ENCODE results near the gene STARD10.

Gene STARD10

DNA sequence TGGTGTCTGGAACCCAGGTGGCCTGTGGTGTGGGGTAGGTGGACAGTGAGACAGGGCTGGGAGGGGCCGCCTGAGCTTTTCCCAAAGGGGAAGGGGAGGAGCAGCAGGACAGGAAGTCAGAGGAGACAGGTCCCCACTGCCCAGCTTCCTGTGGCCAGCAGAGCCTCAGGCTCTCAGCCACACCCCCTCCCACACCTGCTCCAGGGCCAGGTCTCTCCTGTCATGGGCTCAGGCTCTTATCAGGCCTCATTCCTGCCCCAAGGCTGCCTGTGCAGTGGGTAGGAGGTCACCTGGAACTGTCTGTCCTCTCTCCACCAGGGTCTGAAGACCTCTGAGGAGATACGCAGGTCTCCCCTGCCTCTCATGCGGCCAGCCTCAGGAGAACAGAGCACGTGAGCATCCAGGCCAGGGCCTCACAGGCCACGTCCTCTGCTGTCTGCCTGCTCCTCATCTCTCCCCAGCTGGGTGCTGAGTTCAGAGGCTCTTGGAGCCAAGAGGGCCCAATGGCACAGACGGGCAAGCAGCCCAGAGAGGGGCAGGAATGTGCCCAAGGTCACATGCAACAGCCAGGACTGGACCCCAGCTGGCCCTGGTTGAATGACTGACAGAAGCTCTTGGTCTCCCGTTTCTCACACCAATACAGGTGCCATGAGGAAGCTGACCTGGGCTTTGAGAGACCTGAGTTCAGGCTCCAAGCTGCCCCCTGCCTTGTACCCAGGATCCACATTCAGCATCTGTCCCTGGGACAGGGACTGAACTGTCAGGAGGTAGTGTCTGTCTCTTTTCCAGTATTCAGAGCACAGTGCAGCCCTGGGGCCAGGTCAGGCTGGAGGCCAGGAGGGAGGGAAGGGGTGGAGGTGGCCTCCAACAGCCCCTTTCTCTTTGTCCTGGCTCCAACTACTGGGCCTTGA, 16.7 kb downstream of the STARD10 start:
- TF ChIP-seq, protein P1, sequence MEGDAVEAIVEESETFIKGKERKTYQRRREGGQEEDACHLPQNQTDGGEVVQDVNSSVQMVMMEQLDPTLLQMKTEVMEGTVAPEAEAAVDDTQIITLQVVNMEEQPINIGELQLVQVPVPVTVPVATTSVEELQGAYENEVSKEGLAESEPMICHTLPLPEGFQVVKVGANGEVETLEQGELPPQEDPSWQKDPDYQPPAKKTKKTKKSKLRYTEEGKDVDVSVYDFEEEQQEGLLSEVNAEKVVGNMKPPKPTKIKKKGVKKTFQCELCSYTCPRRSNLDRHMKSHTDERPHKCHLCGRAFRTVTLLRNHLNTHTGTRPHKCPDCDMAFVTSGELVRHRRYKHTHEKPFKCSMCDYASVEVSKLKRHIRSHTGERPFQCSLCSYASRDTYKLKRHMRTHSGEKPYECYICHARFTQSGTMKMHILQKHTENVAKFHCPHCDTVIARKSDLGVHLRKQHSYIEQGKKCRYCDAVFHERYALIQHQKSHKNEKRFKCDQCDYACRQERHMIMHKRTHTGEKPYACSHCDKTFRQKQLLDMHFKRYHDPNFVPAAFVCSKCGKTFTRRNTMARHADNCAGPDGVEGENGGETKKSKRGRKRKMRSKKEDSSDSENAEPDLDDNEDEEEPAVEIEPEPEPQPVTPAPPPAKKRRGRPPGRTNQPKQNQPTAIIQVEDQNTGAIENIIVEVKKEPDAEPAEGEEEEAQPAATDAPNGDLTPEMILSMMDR (IDR thresholded peaks at IDR 0.05; ENCODE audit: low read depth, low read length): no peak
- peak; percentile 27 for DNase-seq
- peaks cover 5% of the 10 kb centered on the region; the same call in 1 of the 2 replicates for H3K36me3 ChIP-seq
- H3K4me3 ChIP-seq (ENCODE audit: low read depth, low read length): no peak overlapping the region
- no peaks in the 10 kb centered on the region for H3K9me3 ChIP-seq (ENCODE audit: severe bottlenecking)
- H3K27ac ChIP-seq: no peak overlapping the region
- H3K27me3 ChIP-seq (ENCODE audit: insufficient read depth, low read depth, severe bottlenecking): no peaks in the 10 kb centered on the region

- H3K27ac ChIP-seq: no peak overlapping the region
- no peaks in the 10 kb centered on the region for H3K27me3 ChIP-seq (ENCODE audit: insufficient read depth, low read depth, severe bottlenecking)
- no peaks in the 10 kb centered on the region for H3K9me3 ChIP-seq (ENCODE audit: severe bottlenecking)
- H3K36me3 ChIP-seq: peaks cover 5% of the 10 kb centered on the region; the same call in 1 of the 2 replicates
- no peak for DNase-seq
- TF ChIP-seq, protein P1 (IDR thresholded peaks at IDR 0.05; ENCODE audit: low read depth, low read length): no peak
- no peak overlapping the region for H3K4me3 ChIP-seq (ENCODE audit: low read depth, low read length)
Measured at GRCh38 chr11:72776117-72776843, 17.6 kb downstream of the STARD10 start.

- Histone ChIP-seq H3K27me3 (ENCODE audit: insufficient read depth, low read depth, severe bottlenecking) (no peaks in the 10 kb centered on the region), H3K4me3 (ENCODE audit: low read depth, low read length) (no peak overlapping the region), H3K9me3 (ENCODE audit: severe bottlenecking) (no peaks in the 10 kb centered on the region), H3K27ac (no peak overlapping the region), H3K36me3 (peaks cover 5% of the 10 kb centered on the region; the same call in 1 of the 2 replicates)
- TF ChIP-seq, protein P1 (IDR thresholded peaks at IDR 0.05; ENCODE audit: low read depth, low read length): no peak
- DNase-seq: no peak
Measured at GRCh38 chr11:72775288-72776110, 18.3 kb downstream of the STARD10 start.

DNA sequence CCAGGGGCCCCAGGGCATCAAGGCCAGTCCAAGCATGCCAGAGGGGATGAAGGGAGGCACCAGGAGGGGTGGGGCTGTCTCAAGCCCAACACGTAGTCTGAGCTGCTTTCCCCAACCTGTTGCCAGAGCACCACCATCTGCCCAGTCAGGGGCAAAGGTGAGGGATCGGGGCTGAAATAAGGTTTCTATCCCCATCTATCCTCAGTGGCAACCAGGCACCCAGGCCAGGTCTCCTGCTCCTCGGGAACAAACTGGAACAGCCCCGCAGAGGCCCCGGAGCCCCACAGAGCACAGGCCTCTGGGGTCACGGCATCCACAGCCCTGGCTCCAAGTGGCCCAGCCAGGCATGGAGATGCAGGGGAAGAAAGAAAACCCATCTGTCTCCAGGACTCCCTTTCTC, 19.3 kb downstream of the STARD10 start:
- Histone ChIP-seq H3K4me3 (ENCODE audit: low read depth, low read length) (no peak overlapping the region), H3K9me3 (ENCODE audit: severe bottlenecking) (no peaks in the 10 kb centered on the region), H3K27ac (no peak overlapping the region), H3K27me3 (ENCODE audit: insufficient read depth, low read depth, severe bottlenecking) (no peaks in the 10 kb centered on the region), H3K36me3 (peaks cover 5% of the 10 kb centered on the region; the same call in 1 of the 2 replicates)
- no peak for DNase-seq
- TF ChIP-seq, protein P1 (IDR thresholded peaks at IDR 0.05; ENCODE audit: low read depth, low read length): 0 out of 2 replicates have a peak, but pooled peaks have one; percentile 5

DNA sequence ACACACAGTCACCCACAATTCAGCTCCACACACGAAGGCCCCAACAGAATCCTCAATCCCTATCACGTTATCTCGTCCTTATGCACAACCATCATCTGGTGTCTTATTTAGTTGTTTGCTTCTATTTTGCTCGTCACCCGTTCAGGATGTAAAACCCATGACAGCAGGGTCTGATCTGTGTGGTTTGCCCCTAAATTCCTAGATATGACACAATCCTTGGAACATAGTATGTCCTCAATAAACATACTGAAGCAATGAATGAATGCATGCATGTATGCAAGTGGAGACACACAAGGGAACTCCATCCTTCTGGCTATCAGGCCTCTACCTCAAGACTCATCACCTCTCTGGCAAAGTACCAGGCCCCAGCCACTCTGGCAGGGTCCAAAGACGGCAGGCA, 20.2 kb downstream of the STARD10 start:
- TF ChIP-seq, protein P1 (IDR thresholded peaks at IDR 0.05; ENCODE audit: low read depth, low read length): no peak
- no peak overlapping the region for H3K4me3 ChIP-seq (ENCODE audit: low read depth, low read length)
- no peaks in the 10 kb centered on the region for H3K9me3 ChIP-seq (ENCODE audit: severe bottlenecking)
- no peaks in the 10 kb centered on the region for H3K27me3 ChIP-seq (ENCODE audit: insufficient read depth, low read depth, severe bottlenecking)
- H3K27ac ChIP-seq: no peak overlapping the region
- no peak for DNase-seq
- peaks cover 5% of the 10 kb centered on the region; the same call in 1 of the 2 replicates for H3K36me3 ChIP-seq

Measured in WERI-Rb-1 (cell line).